ENCODE data around the gene SOCS2.
"Not testable (repeated sequence)": the region's sequence is repeated elsewhere in the genome, so short reads cannot be mapped to it uniquely, and the experiment has no call there.

Gene SOCS2

DNA sequence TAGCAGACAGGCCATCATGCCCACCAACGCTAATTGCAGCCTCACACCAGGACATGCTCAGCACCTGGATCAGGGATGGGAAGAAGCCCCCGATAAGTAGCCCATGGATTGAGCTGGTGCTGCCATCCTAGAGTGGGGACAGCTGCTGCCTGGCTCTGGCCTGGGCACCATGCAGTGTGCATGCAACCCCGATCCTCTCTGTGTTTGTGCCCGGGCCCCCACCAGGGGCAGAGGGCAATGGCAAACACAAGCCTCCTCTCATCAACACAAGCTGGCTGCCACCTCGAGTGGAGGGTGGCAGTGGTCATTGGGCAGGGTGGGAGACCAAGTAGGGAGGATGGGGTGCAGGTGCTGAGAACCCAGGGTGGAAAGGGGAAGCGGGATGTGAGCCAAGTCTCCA lies 23.3 kb upstream of the SOCS2 start:
- H3K9me2 ChIP-seq (ENCODE audit: low read depth, low read length): no peaks in the 10 kb centered on the region
- no peaks in the 10 kb centered on the region for H3F3A ChIP-seq (ENCODE audit: insufficient read depth, low read length)
- H3K4me2 ChIP-seq (ENCODE audit: low read length): no peak overlapping the region
- no peak overlapping the region for H3K27ac ChIP-seq (ENCODE audit: low read depth, low read length, poor library complexity, severe bottlenecking)
- H4K20me1 ChIP-seq (ENCODE audit: insufficient read depth, low read length): no peaks in the 10 kb centered on the region
- H3K79me2 ChIP-seq (ENCODE audit: insufficient read depth, low read length): no peaks in the 10 kb centered on the region
- no peak overlapping the region for H3K9ac ChIP-seq (ENCODE audit: low read length)
- H3K9me3 ChIP-seq (ENCODE audit: low read length): no peaks in the 10 kb centered on the region
- H3K4me1 ChIP-seq (ENCODE audit: insufficient read depth, low read length, severe bottlenecking): no peaks in the 10 kb centered on the region
- TF ChIP-seq CTCF (IDR thresholded peaks at IDR 0.05; ENCODE audit: low read length) (no peak), EZH2 (IDR thresholded peaks at IDR 0.05; ENCODE audit: borderline replicate concordance, low read length) (no peak)
- no peaks in the 10 kb centered on the region for H3K36me3 ChIP-seq (ENCODE audit: insufficient read depth, low read length)
- H2AFZ ChIP-seq (ENCODE audit: low read length): no peak overlapping the region
- H3K4me3 ChIP-seq (ENCODE audit: low read depth, low read length, poor library complexity, severe bottlenecking): no peak overlapping the region
- no peaks in the 10 kb centered on the region for H3K27me3 ChIP-seq (ENCODE audit: insufficient read depth, low read length)

DNA sequence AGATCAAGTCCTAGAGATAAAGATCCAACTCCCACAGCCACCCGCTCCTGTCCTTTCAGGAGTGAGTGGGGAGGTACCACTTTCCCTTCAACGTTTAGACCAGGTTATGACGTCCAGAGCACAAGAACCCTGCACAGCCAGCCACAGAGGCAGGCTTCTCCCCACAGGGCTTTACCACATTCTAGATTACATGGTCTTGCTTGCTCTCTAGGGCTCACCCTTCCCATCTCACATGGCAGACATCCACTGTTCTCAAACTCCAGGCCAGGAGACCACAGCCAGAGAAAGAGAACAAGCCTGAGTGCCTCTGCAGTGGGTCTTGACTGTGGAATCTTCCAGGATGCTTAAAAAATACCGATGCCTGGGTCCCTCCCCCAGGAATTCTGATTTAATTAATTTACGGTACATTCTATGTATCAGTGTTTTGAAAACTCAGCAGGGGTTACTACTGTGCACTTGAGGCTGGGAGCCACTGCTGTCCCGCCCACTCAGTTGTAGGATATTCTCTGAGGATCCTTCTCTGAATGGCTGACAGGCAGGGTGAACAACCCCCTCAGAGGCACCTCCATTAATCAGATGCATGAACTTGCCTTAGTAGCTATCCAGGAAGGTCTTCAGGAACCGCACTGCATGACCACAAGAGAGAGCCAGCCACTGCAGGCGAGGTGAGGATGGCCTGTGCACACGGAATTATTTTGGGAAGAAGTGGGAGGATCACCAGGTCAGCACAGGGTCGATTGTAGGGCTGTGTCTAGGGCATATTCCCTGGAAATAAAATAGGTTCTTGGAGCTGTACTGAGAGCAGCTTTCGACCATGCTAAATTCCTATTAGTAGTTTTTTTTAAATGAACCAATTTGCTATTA lies 21.5 kb upstream of the SOCS2 start:
- Histone ChIP-seq H3K27me3 (ENCODE audit: insufficient read depth, low read length) (no peaks in the 10 kb centered on the region), H3K4me1 (ENCODE audit: insufficient read depth, low read length, severe bottlenecking) (no peaks in the 10 kb centered on the region), H3K27ac (ENCODE audit: low read depth, low read length, poor library complexity, severe bottlenecking) (no peak overlapping the region), H3K9me2 (ENCODE audit: low read depth, low read length) (no peaks in the 10 kb centered on the region), H3K36me3 (ENCODE audit: insufficient read depth, low read length) (no peaks in the 10 kb centered on the region), H3K9ac (ENCODE audit: low read length) (no peak overlapping the region), H3K4me3 (ENCODE audit: low read depth, low read length, poor library complexity, severe bottlenecking) (no peak overlapping the region), H2AFZ (ENCODE audit: low read length) (no peak overlapping the region), H3K79me2 (ENCODE audit: insufficient read depth, low read length) (no peaks in the 10 kb centered on the region), H4K20me1 (ENCODE audit: insufficient read depth, low read length) (no peaks in the 10 kb centered on the region), H3K4me2 (ENCODE audit: low read length) (no peak overlapping the region), H3F3A (ENCODE audit: insufficient read depth, low read length) (no peaks in the 10 kb centered on the region), H3K9me3 (ENCODE audit: low read length) (no peaks in the 10 kb centered on the region)
- TF ChIP-seq EZH2 (IDR thresholded peaks at IDR 0.05; ENCODE audit: borderline replicate concordance, low read length): no peak
- no peak for TF ChIP-seq CTCF (IDR thresholded peaks at IDR 0.05; ENCODE audit: low read length)

GRCh38 chr12:93552427-93552826 lies 20.0 kb upstream of the SOCS2 start:
- TF ChIP-seq CTCF (IDR thresholded peaks at IDR 0.05; ENCODE audit: low read length): no peak
- no peak for TF ChIP-seq EZH2 (IDR thresholded peaks at IDR 0.05; ENCODE audit: borderline replicate concordance, low read length)
- Histone ChIP-seq H4K20me1 (ENCODE audit: insufficient read depth, low read length) (no peaks in the 10 kb centered on the region), H3K4me2 (ENCODE audit: low read length) (no peak overlapping the region), H3K79me2 (ENCODE audit: insufficient read depth, low read length) (no peaks in the 10 kb centered on the region), H3K4me1 (ENCODE audit: insufficient read depth, low read length, severe bottlenecking) (no peaks in the 10 kb centered on the region), H3K27ac (ENCODE audit: low read depth, low read length, poor library complexity, severe bottlenecking) (no peak overlapping the region), H3K9ac (ENCODE audit: low read length) (no peak overlapping the region), H3F3A (ENCODE audit: insufficient read depth, low read length) (no peaks in the 10 kb centered on the region), H3K27me3 (ENCODE audit: insufficient read depth, low read length) (no peaks in the 10 kb centered on the region), H2AFZ (ENCODE audit: low read length) (no peak overlapping the region), H3K4me3 (ENCODE audit: low read depth, low read length, poor library complexity, severe bottlenecking) (no peak overlapping the region), H3K36me3 (ENCODE audit: insufficient read depth, low read length) (no peaks in the 10 kb centered on the region), H3K9me3 (ENCODE audit: low read length) (no peaks in the 10 kb centered on the region), H3K9me2 (ENCODE audit: low read depth, low read length) (no peaks in the 10 kb centered on the region)

DNA sequence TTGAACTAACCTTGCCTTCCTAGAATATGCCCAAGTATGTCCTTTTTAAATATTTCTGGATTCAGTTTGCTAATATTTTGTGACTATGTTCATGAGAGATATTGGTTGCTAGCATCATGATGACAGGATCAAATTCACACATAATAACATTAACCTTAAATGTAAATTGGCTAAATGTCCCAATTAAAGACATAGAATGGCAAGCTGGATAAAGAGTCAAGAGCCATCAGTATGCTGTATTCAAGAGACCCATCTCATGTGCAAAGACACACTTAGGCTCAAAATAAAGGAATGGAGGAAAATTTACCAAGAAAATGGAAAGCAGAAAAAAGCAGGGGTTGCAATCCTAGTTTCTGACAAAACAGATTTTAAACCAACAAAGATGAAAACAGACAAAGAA lies 14.6 kb upstream of the SOCS2 start:
- not testable (repeated sequence) for H3K4me1 ChIP-seq (ENCODE audit: insufficient read depth, low read length, severe bottlenecking); H3K4me2 ChIP-seq (ENCODE audit: low read length); H2AFZ ChIP-seq (ENCODE audit: low read length); H3K9ac ChIP-seq (ENCODE audit: low read length); H3K4me3 ChIP-seq (ENCODE audit: low read depth, low read length, poor library complexity, severe bottlenecking); H3K9me3 ChIP-seq (ENCODE audit: low read length); H3K36me3 ChIP-seq (ENCODE audit: insufficient read depth, low read length); H3K9me2 ChIP-seq (ENCODE audit: low read depth, low read length); H3K27ac ChIP-seq (ENCODE audit: low read depth, low read length, poor library complexity, severe bottlenecking); H3K79me2 ChIP-seq (ENCODE audit: insufficient read depth, low read length); H4K20me1 ChIP-seq (ENCODE audit: insufficient read depth, low read length); H3F3A ChIP-seq (ENCODE audit: insufficient read depth, low read length); H3K27me3 ChIP-seq (ENCODE audit: insufficient read depth, low read length)

GRCh38 chr12:93558685-93559084 lies 13.8 kb upstream of the SOCS2 start:
- H3F3A ChIP-seq (ENCODE audit: insufficient read depth, low read length); H3K9me3 ChIP-seq (ENCODE audit: low read length); H3K36me3 ChIP-seq (ENCODE audit: insufficient read depth, low read length); H3K9ac ChIP-seq (ENCODE audit: low read length); H3K4me2 ChIP-seq (ENCODE audit: low read length); H3K4me1 ChIP-seq (ENCODE audit: insufficient read depth, low read length, severe bottlenecking); H3K9me2 ChIP-seq (ENCODE audit: low read depth, low read length); H4K20me1 ChIP-seq (ENCODE audit: insufficient read depth, low read length); H3K79me2 ChIP-seq (ENCODE audit: insufficient read depth, low read length); H2AFZ ChIP-seq (ENCODE audit: low read length); H3K27ac ChIP-seq (ENCODE audit: low read depth, low read length, poor library complexity, severe bottlenecking); H3K27me3 ChIP-seq (ENCODE audit: insufficient read depth, low read length); H3K4me3 ChIP-seq (ENCODE audit: low read depth, low read length, poor library complexity, severe bottlenecking): not testable (repeated sequence)
